Natural killer cell (primary cell): ENCODE data around the gene BAG5. TPM values are rescaled to one million over a fixed set of nuclear protein-coding genes. Genes with fewer than 3 reads are reported as not detected.
A peak's percentile ranks its signal among the peaks of the same experiment; 100 is the strongest.

Experiments used
- ATAC-seq, 3 donors: fragments of 150-1000 bp in 2 of 3; fragments of 200-7000 bp in 1 of 3; cut with Tn5 transposase; 1 replicate in 1 of 3; 2 replicates in 2 of 3; pipeline ENCODE4 v1.10.0; 2021; ENCODE audit warnings: mild to moderate bottlenecking in 2 of 3, moderate library complexity in 2 of 3
- DNase-seq, 2 donors: peaks; one replicate each; pipeline versions ENCODE4 v3.0.0 to v3.0.0-alpha.2; 2013 to 2021; ENCODE audit warnings: mixed read lengths in 1 of 2
- H3K27ac ChIP-seq: one replicate; pipeline ENCODE4 v1.5.1; 2013; ENCODE audit warnings: mild to moderate bottlenecking, low read length
- H3K27me3 ChIP-seq: one replicate; pipeline ENCODE4 v1.6.1; 2013; ENCODE audit warnings: low read length; ENCODE audit not compliant: control insufficient read depth, insufficient read depth
- H3K36me3 ChIP-seq: one replicate; pipeline ENCODE4 v1.6.1; 2013; ENCODE audit warnings: low read length; ENCODE audit not compliant: control insufficient read depth, insufficient read depth
- H3K4me1 ChIP-seq: one replicate; pipeline ENCODE4 v1.6.1; 2013; ENCODE audit warnings: low read length; ENCODE audit not compliant: control insufficient read depth, insufficient read depth
- H3K4me3 ChIP-seq: one replicate; pipeline ENCODE4 v1.5.1; 2013; ENCODE audit warnings: low read length
- H3K9me3 ChIP-seq: one replicate; pipeline ENCODE4 v1.6.1; 2013; ENCODE audit warnings: low read length; ENCODE audit not compliant: control insufficient read depth, insufficient read depth
- H3K27ac Mint-ChIP-seq, 2 donors: one replicate each; pipeline ENCODE4 v1.8.0; 2022; ENCODE audit warnings: mild to moderate bottlenecking in 2 of 2, mixed read lengths in 2 of 2, moderate library complexity in 1 of 2
- H3K27me3 Mint-ChIP-seq, 2 donors: one replicate each; pipeline ENCODE4 v1.8.0; 2022; ENCODE audit warnings: low read depth in 2 of 2, mixed read lengths in 2 of 2
- H3K36me3 Mint-ChIP-seq: one replicate; pipeline ENCODE4 v1.8.0; 2022; ENCODE audit warnings: mixed read lengths
- H3K4me1 Mint-ChIP-seq, 2 donors: one replicate each; pipeline ENCODE4 v1.8.0; 2022; ENCODE audit warnings: mixed read lengths in 2 of 2
- H3K4me3 Mint-ChIP-seq: one replicate; pipeline ENCODE4 v1.8.0; 2022; ENCODE audit warnings: mild to moderate bottlenecking, moderate library complexity, mixed read lengths
- H3K9me3 Mint-ChIP-seq, 2 donors: one replicate each; pipeline ENCODE4 v1.8.0; 2022; ENCODE audit warnings: mixed read lengths in 2 of 2
- CTCF ChIP-seq: fragments of 200-600 bp; IDR thresholded peaks from one replicate; pipeline ENCODE4 v1.8.0; 2022; ENCODE audit warnings: antibody characterized with exemption
- WGBS: methylation state at CpG from one replicate; pipeline ENCODE4 v1.1.7; 2013; ENCODE audit warnings: missing lambda C conversion rate; ENCODE audit not compliant: insufficient coverage; 5-methylcytosine and 5-hydroxymethylcytosine counted together
- intact Hi-C: fragments of 100-400 bp; cut with micrococcal nuclease; formaldehyde crosslinking; loops from one replicate; pipeline ENCODE4 v1.14.2; 2022
- total RNA-seq, 4 donors: library from RNA; stranded (reverse); fragments of 120-200 nt in 1 of 4; gene quantifications; one replicate each; pipeline versions ENCODE4 v1.2.3 to v1.2.4, GENCODE V29; 2013 to 2022

Gene BAG5
- total RNA-seq, 3 donors from 2014 or later (not counting 1 experiment from before 2014, with no cell fraction given): 36.1 to 48.0 (median 47.0) TPM

GRCh38 chr14:103520269-103520656, 42.2 kb downstream of the BAG5 start:
- 74% methylated on average over 10 of the region's 10 CpGs for WGBS

GRCh38 chr14:103519837-103520212, 42.6 kb downstream of the BAG5 start:
- Mint-ChIP-seq H3K4me1 (peaks cover 0 to 14% of the 10 kb centered on the region in 2 donors), H3K4me3 (peak overlapping the region; percentile 66), H3K36me3 (no peaks in the 10 kb centered on the region), H3K27ac (no peak overlapping the region), H3K9me3 (no peaks in the 10 kb centered on the region), H3K27me3 (peaks cover 0 to 6% of the 10 kb centered on the region in 2 donors)
- H3K27me3 ChIP-seq: peaks cover 5% of the 10 kb centered on the region
- H3K27ac ChIP-seq: no peak overlapping the region
- no peak for ATAC-seq
- no peak for TF ChIP-seq CTCF
- WGBS: 89% methylated on average over 22 of the region's 22 CpGs
- peaks cover 19% of the 10 kb centered on the region for H3K4me1 ChIP-seq
- H3K9me3 ChIP-seq: no peaks in the 10 kb centered on the region
- no peak overlapping the region for H3K4me3 ChIP-seq
- DNase-seq: no peak
- H3K36me3 ChIP-seq: no peaks in the 10 kb centered on the region
- intact Hi-C loops: loop anchor here (1.0 kb wide), 1 partner anchor 26 kb away; no protein-coding TSS in a partner anchor

More at GRCh38 chr14:103520269-103520656, 42.2 kb downstream of the BAG5 start:
- H3K27me3 Mint-ChIP-seq: peaks cover 0 to 6% of the 10 kb centered on the region in 2 donors
- intact Hi-C loops: no loop called here
- TF ChIP-seq CTCF: no peak
- H3K4me1 ChIP-seq: peaks cover 19% of the 10 kb centered on the region
- no peak overlapping the region for H3K27ac Mint-ChIP-seq
- H3K4me3 Mint-ChIP-seq: peak overlapping the region; percentile 35
- H3K27ac ChIP-seq: no peak overlapping the region
- DNase-seq (no peak), ATAC-seq (no peak)
- H3K27me3 ChIP-seq: peaks cover 5% of the 10 kb centered on the region
- no peaks in the 10 kb centered on the region for H3K9me3 ChIP-seq
- no peaks in the 10 kb centered on the region for H3K36me3 Mint-ChIP-seq
- H3K4me1 Mint-ChIP-seq: peaks cover 0 to 14% of the 10 kb centered on the region in 2 donors
- H3K36me3 ChIP-seq: no peaks in the 10 kb centered on the region
- no peak overlapping the region for H3K4me3 ChIP-seq
- no peaks in the 10 kb centered on the region for H3K9me3 Mint-ChIP-seq

- H3K27ac ChIP-seq: no peak overlapping the region
- TF ChIP-seq CTCF: no peak
- DNase-seq: no peak
- Mint-ChIP-seq H3K4me1 (peaks cover 0 to 14% of the 10 kb centered on the region in 2 donors), H3K4me3 (peak overlapping the region; percentile 66), H3K9me3 (no peaks in the 10 kb centered on the region), H3K27ac (no peak overlapping the region), H3K36me3 (no peaks in the 10 kb centered on the region), H3K27me3 (peaks cover 0 to 6% of the 10 kb centered on the region in 2 donors)
- no peaks in the 10 kb centered on the region for H3K36me3 ChIP-seq
- WGBS: 42% methylated on average over 12 of the region's 13 CpGs
- intact Hi-C loops: loop anchor here (1.0 kb wide), 1 partner anchor 27 kb away; no protein-coding TSS in a partner anchor
- peaks cover 5% of the 10 kb centered on the region for H3K27me3 ChIP-seq
- H3K4me3 ChIP-seq: no peak overlapping the region
- peaks cover 19% of the 10 kb centered on the region for H3K4me1 ChIP-seq
- H3K9me3 ChIP-seq: no peaks in the 10 kb centered on the region
- ATAC-seq: no peak
These were observed 43.2 kb downstream of the BAG5 start for GRCh38 chr14:103519043-103519836.
